ENCODE data around the gene TACC2.

TACC2 gene

DNA sequence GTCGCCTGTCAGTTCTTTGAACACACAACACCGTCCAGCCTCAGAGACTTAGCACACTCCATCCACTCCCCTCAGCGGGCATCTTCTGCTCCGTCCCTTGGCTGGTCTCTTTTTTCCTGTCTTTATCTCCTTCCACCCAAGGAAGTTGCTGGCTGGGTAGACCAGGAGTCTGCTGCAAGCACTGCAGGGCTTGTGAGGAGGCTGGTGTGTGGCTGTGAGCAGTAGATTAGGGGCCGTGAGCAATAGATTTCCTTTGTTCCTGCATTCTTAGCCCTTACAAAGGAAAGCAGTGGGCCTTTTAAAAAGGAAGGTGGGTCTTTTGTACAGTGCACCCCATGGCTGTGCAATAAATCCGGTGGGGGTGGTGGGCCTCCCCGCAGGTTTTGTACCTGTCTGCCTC, 181.8 kb downstream of the TACC2 start:
- no peak for DNase-seq (ENCODE audit: low spot score)

DNA sequence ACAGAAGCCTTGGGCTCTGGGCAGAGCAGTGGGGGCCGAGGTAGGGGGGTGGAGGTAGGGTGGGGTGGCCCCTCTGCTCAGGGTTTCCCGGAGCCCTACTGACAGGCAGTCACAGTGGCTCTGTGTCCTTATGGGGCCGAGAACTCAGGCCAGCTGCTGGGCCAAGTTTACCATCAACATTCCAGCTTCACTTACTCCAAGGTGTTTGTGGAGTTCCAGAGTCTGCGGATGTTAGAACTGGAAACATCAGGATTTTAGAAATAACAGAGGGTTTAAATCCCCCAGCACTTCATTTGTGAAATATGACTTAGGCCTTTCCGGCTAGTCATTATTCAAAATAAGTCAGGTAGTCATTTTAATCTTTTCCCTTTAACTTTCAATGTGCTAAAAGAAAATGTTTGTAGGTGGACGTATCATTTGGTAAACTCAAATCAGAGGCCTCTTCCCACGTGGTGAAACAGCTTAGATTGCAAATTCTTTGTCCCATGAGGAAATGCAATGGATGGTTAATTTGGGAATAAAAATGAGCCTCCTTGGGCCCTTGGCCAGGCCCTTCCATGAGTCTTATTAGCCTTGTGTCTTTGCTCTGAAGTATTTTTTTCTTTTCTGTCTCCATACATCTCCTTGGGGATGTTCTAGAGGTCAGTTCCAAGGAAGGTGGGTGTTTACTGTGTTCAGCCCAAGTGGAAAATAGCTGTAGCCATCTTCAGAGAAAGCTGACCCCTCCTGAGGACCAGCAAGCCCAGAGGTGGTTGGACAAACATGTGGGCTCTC, 182.5 kb downstream of the TACC2 start:
- no peak for DNase-seq (ENCODE audit: low spot score)

DNA sequence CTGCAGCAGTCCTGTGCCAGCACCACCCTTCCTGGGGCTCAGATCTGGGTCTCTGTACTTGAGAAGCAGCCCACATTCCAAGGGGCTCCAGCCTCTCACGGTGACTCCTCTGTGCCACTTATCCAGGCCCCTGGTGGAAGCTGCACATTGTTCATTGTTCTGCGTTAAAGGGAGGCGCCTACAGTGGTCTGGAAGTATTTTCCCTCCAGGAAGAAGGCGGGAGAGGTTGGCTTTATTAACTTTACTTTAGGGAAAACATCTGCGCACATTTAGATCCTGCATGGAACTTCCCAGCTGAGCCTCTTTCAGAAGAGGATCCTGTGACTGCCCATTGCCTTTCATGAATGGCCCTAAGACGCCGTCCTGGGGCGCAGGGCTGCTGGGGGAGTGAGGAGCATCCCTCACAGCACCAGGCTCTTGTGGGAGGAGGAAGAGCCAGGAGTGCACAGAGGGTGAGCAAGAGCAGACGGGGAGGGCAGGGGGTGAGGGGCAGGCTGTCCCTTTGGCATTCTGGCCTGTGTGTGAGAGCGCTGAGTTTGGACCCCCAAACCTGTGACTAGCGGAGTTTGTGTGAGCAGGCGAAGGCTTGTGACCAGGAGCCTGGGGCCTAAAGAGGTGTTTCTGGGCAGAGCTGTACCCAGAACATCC, 183.5 kb downstream of the TACC2 start:
- no peak for DNase-seq (ENCODE audit: low spot score)

DNA sequence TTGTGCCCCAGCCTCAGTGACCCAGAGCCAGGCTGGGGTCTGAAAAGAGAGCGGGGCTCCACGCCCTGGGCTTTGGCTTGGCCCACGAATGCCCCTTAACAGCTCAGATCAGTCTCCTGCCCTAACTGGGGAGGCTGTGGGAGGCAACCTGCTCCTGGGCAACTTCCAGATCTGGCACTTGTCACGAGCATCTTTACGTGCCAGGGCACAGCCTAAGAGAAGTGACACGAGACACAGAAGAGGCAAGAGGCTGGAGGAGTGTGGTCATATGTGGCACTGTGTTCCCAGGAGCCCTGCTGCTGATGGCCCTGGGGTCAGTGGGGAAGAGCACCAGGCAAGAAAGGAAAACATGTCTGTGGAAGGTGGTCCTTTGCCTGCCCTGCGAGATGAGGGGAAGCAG, 184.4 kb downstream of the TACC2 start:
- DNase-seq (ENCODE audit: low spot score) = no peak

DNA sequence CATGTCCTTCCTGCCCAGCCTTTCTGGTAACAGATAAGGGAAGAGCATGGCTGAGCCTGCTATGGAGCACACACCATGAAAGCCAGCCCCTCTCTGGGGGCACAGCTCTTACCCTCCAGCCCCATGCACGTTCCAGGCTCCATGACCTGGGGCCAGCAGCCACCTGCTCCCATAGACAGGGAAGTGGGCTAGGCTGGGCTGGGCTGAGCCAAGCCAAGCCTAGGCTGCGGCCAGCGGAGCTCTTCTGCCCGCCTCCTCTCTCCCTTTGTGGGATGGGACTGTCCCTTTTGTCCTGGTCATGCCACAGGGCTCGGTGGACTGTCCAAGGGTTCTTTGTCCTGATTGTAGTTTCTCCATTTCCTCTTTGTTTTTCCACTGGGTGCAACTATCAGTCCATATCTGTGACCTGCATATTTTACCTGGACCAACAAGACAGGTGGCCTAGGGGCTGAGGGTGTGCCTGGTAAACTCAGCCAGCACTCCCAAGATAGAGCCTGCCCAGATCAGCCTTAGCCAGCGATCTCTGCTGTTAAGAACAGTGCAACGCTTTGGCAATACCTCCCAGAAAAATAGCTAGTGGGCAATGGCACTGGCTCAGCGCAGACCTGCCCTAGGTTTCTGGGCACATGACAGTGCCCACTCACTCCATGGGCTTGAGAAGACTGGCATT, 184.9 kb downstream of the TACC2 start:
- DNase-seq (ENCODE audit: low spot score) = no peak

DNA sequence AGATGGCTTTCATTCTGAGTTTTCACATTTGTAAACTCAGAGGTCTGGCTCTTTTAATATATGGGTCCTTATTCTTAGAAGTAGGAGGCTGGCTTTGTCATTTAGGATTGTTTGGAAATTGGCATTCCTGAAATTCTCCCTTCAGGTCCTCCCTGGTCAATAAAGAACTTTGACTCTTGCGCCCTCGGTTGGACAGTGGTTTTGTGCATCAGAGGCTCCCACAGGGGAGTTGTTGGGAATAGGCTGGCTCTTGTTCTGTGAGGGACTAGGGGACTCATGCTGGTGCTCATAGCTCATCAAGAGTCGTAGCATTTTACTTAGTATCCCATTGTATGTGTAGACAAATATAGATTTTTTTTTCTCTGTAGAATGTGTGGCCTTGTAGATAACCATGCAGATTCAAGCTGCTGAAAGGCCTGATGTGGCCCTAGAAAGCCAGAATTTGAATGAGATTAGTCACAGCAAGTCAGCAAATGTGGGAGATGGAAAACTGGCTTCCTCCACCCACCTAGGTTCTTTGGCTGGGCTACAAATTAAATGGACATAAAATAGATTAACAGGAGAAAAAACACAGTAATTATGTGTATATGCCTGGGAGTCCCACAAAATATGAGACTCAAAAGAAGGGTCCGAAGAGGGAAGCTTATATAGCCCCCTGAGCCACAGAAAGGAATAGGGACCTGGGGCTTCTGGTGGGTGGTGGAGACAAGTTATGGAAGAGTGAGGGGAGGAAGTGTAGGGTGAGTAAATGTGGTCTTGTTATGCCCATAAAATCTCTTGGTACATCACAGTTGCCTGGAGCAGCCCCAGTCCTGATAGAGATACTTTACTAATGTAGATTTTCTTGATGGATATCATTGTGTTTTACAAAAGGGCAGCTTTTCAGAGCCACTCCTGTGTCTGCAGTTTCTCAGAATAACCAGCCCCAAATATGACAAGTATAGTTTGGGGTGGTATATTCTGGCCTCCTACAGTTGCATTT, 187.6 kb downstream of the TACC2 start:
- DNase-seq (ENCODE audit: low spot score) = no peak

DNA sequence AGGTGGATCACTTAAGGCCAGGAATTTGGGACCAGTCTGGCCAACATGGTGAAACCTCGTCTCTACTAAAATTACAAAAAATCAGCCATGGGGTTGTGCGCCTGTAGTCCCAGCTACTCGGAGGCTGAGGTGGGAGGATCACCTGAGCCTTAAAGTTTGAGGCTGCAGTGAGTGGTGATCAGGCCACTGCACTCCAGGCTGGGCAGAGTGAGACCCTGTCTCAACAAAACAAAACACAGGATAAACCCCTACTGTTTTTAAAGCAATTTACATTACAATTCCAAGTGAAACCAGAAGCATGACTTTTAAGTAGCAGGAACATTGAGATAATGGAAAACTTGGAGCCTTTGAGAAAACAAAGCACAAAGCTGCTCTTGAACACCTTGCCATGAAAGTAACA, 189.7 kb downstream of the TACC2 start:
- no peak for DNase-seq (ENCODE audit: low spot score)

DNA sequence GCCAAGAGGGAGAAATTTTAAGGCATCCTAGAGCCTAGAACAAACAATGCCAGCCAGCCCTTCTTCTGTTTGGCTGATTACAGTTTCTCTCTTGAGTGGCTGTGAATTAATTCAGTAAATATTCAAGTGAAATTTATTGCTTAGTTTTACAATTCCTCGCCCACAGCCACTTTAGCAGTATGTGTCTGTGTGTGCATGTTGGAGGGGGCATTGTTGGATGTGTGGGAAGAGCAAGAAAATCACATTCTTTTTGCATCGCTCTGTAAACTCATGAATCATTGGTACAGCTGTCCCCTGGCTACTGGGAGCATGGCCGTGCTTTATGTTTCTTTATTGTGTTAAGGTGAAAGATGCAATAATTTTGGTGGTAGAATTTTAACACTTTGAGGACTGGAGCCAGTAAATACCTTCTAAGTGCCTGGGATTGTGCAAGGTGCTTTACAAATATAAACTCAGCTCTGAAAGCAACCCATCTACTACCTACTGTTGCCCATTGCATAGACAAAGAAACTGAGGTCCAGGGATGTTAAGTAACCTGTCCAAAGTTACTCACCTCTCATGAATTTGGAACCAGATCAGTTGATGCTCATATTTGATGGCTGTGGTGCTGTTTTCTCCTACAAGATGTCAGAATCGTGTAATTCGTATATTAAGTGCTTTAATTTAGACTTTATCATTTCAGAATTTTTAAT, 192.2 kb downstream of the TACC2 start:
- no peak for DNase-seq (ENCODE audit: low spot score)

DNA sequence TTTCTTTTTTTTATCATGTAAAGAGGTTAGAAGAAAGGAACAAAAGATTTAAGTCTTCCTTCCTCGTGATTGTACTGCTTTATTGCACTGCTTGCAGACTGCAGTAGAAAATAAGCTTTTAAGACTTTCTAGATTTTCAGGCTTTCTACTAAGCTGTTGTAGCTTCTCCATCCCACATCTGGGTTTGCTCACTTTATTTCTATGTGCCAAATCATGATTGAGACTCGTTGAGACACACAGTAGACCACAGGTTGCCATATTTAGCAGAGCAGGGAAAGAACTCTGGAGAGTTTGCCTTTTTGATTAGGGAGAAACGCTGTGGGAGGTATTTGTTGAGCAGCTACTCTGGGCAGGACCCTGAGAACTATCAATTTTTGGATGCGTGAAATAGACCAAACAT, 192.9 kb downstream of the TACC2 start:
- no peak for DNase-seq (ENCODE audit: low spot score)

DNA sequence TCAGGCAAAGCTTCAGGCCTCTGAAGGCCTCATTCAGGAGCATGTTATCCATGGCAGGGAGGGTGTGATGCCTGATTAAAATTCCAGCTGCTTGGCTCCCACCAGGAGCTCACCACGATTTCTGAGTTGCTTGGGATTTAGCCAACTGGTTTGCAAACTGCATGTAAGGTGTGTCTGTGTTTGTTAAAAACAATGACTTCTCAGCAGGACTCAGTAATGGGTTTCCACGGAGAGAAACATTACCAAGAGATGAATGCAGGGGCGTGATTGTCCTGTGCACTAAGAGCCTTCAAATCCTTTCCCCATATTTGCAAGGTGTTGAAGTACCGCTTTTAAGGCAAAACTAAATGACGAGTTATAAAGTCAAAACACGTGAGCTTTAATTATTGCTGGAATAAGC, 193.3 kb downstream of the TACC2 start:
- DNase-seq (ENCODE audit: low spot score) = no peak

DNA sequence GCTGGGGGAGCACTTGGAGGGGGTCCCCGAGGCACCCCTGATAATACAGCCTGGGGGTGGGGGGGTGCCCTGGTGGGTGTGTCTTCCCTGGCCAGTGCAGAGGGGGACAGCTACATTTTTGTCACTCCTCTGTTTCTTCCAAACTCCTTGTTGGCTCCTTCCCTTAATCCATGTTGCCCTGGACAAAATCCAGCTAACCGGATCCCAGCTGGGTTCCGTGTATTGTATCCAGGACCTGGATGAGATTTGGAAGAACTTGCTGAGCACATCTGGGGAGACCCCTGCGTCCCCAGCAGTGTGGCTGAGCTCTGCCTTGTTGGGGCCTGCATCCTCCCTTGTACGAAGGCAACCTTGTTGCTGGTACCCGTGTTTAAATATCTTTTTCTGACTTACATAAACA, 195.3 kb downstream of the TACC2 start:
- DNase-seq (ENCODE audit: low spot score) = no peak

DNA sequence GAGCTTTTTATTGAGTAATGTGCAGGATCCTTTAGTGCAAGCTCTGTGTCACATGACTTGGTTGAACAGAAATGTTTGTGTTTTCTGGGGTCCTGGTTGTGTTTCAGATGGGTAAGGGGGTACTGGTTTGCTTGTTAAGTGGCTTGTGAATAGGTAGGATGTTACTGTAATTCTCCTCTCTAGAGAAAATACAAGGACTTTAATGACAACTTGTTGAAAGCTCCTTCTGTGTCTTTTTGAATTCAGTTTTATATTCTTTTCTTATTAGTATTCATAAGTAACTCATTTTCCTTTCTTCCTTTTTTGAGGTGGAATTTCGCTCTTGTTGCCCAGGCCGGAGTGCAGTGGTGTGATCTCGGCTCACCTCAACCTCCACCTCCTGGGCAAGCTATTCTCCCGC, 196.7 kb downstream of the TACC2 start:
- DNase-seq (ENCODE audit: low spot score) = no peak

DNA sequence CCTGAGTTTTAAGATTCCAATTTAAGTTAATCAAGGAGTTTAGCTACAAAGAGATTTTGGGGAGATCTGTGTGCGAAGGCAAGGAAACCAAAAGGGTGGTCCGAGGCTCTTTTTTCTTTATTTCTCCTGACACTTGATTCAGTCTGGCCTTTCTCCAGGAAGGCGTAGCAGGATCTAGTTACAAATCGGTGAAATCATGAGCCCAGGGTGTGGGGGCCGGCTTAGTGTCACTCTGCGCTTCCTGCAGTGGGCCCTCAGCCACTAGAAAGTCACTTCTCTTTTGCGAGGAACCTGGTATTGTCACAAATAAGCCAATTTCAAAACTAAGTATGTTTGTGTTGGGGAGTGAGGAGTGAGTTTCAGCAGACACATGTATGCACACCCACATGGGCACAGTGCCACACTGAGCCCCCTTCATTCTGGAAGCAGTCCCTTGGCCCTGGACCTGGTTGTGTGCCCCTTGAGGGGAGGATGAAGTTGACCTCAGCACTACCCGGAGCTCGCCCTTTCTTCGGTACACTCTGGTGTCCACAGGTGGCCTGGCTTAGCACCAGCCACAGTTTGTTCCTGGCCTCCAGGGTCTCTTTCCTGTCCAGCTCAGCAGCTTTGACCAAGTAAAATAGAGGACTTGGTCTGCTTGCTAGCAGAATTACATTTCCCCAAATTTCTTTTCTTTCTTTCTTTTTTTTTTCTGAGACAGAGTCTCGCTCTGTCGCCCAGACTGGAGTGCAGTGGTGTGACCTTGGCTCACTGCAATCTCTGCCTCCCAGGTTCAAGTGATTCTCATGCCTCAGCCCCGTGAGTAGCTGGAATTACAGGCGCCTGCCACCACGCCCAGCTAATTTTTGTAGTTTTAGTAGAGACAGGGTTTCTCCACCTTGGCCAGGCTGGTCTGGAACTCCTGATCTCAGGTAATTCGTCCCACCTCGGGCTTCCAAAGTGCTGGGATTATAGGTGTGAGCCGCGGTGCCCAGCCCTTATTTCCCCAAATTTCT, 198.2 kb downstream of the TACC2 start:
- DNase-seq (ENCODE audit: low spot score) = no peak

DNA sequence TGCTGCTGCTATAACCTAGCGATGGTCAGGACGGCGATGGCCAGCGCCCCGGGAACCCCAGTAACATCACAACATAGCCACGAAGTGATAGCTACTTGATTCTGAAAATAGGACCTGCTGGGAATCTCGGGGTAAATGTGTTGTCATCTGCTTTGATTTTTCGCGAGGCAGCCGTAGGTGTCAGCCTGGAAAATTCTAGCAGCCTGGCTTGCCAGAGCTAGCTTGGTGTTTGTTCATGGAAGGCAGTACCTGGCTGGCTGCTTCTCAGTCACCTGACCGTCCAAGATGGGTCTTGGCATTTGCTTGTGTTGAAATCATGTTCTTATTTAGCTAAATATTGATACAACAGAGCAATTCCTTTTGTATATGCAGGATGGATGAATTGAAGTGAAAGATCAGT, 199.7 kb downstream of the TACC2 start:
- no peak for DNase-seq (ENCODE audit: low spot score)

DNA sequence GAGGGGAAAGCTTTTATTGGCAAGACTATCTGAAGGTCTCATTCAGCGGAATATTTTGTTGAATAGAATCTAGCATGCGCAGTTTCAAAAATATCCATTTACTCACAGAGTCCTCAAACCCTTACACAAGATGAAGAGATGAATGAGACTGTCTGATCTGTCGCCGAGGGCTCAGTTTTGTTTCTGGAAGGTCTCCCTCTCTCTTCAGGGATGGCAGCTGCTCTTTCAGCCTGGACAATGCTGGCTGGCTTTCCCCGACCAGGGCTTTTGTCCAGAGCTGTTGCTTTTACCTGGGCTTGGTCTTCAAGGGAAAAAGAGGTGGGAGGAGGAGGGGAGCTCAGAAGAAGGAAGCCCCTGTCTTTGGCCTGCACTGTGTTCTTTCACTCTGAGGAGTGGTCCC, 200.2 kb downstream of the TACC2 start:
- no peak for DNase-seq (ENCODE audit: low spot score)

DNA sequence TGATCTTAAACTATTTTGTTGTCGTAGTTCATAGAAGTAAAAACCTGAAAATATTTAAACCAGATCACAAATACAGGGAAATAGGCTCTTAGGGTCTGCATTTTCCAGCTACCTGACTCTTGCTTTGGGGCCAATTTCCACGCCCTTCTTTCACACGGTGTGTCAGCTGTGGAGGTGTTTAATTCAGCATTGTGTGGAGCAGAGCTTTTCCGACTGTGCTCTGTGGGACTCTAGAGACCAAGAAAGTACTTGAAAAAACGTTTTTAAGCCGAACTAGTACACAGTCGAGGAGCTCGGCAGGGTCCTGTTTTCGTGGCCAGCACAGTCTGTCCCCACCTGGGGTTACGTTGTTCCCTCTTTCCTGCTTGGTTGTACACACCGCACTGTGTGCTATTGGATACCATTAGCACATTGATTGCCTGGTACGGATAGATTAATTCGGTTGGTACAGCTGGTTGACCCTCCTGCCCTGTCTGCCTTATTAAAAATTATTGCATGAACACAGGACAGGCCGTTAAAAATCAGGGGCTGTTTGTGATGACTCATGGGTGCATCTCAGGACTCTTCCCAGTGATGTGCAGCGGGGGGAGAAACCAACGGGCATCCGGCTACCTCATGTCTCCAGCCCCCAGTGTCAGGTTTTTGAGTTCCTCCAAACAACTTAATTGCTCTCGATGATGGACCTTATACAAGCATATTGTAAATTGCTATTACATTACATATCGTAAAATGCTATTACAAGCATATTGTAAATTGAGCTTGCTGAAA, 201.4 kb downstream of the TACC2 start:
- DNase-seq (ENCODE audit: low spot score) = no peak

DNA sequence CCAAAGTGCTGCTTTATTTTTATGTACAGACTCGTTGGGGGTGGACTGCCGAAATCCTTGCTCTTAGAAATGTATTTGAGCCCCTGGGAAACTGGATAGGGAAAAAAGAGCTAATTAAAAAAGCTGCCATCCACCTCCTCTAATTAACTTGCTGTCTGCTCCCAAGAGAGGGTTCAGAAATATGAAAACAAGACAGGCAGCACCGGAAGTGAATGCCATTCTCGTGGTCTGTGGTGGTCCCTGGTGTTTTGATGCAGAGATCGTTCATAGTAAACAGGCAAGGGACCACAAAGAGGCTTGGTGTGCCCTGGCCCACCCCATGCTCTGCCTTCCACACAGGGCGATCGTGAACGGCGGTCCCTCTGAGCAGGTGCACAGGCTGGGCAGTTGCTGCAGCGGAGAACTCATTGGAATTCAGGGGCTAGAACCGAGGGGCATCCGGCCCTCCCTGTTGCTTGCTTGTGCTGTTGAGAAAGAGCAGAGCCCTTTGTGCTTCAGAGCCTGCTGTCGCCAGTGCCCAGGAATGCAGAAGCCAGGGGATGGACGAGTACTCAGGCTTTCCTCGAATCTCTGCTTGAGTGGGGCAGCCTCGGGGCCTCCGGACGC, 203.1 kb downstream of the TACC2 start:
- no peak for DNase-seq (ENCODE audit: low spot score)

DNA sequence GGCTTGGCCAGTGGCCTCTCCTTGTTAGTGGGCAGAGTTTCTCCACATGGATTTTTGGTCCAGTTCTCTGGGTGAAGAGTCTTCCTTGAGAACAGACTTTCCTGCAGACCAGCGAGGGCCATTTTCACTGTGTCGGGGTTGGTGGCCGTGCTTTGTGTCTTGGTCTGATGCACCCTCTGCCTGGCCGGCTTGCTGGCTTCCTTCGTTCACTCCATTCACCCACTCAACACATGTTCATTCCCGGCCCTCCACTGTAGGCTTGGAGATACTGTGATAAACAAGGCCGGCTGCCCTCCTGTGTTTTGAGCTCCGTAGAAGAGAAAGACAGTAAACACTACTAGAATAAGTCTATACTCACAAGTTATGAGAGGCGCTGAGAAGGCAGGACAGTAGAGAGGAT, 205.3 kb downstream of the TACC2 start:
- no peak for DNase-seq (ENCODE audit: low spot score)

DNA sequence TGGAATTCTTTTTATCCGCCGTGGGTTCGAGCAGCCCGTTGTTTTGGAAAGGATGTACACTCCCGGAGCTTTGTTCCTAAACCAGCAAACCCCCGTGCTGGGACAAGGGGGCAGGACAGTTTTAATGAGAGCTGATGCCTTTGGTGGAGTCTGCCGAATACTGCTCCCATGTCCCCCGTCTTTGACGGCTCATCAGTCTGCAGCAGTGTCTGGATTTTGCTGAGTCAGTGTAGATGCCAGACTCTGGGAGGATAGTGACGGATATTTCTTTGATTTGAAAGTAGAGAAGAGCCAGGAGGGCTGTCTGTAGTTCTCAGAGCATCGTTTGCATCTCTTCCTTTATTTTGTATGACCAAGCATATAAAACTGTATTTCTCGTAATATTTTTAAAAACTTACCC, 207.3 kb downstream of the TACC2 start:
- DNase-seq (ENCODE audit: low spot score) = no peak

Measured in hematopoietic multipotent progenitor cell treated with erythropoietin and hydrocortisone succinate and interleukin-3 and kit ligand, for 17 days (in vitro differentiated cells).